Hepatocyte (in vitro differentiated cells): ENCODE results near the gene BLOC1S6. TPM values are rescaled to one million over a fixed set of nuclear protein-coding genes. Genes with fewer than 3 reads are reported as not detected.

Experiments
- DNase-seq: peaks from one replicate; pipeline ENCODE4 v3.0.0-alpha.2; 2016; ENCODE audit warnings: low spot score
- H2AFZ ChIP-seq: fragments of 200-600 bp; sonication (generic); 2 replicates; pipeline ENCODE4 v1.6.0; 2016; ENCODE audit warnings: antibody characterized with exemption, mild to moderate bottlenecking
- H3K27ac ChIP-seq: fragments of 200-600 bp; sonication (generic); 2 replicates; pipeline ENCODE4 v1.5.1; 2016; ENCODE audit warnings: mild to moderate bottlenecking
- H3K27me3 ChIP-seq: fragments of 200-600 bp; sonication (generic); 2 replicates; pipeline ENCODE4 v1.6.1; 2016
- H3K36me3 ChIP-seq: fragments of 200-600 bp; sonication (generic); replicated peaks from 2 replicates; pipeline ENCODE4 v1.5.1; 2016; ENCODE audit warnings: low read depth; ENCODE audit not compliant: insufficient read depth
- H3K4me1 ChIP-seq: fragments of 200-600 bp; sonication (generic); 2 replicates; pipeline ENCODE4 v1.5.1; 2016; ENCODE audit warnings: mild to moderate bottlenecking, moderate library complexity; ENCODE audit not compliant: insufficient read depth
- H3K4me2 ChIP-seq: fragments of 200-600 bp; sonication (generic); 2 replicates; pipeline ENCODE4 v1.6.0; 2016
- H3K4me3 ChIP-seq: fragments of 200-600 bp; sonication (generic); 2 replicates; pipeline ENCODE4 v1.5.1; 2016; ENCODE audit warnings: mild to moderate bottlenecking
- H3K79me2 ChIP-seq: fragments of 200-600 bp; sonication (generic); 2 replicates; pipeline ENCODE4 v1.6.0; 2017; ENCODE audit warnings: mild to moderate bottlenecking
- H3K9me2 ChIP-seq: fragments of 200-600 bp; sonication (generic); replicated peaks from 2 replicates; pipeline ENCODE4 v1.6.0; 2017; ENCODE audit warnings: mild to moderate bottlenecking; ENCODE audit not compliant: insufficient read depth
- H3K9me3 ChIP-seq: fragments of 200-600 bp; sonication (generic); 2 replicates; pipeline ENCODE4 v1.5.1; 2016; ENCODE audit warnings: low read depth, mild to moderate bottlenecking
- H4K20me1 ChIP-seq: fragments of 200-600 bp; sonication (generic); 2 replicates; pipeline ENCODE4 v1.6.0; 2016; ENCODE audit warnings: mild to moderate bottlenecking; ENCODE audit not compliant: insufficient read depth, poor library complexity, severe bottlenecking
- EZH2 ChIP-seq: fragments of 200-600 bp; sonication (generic); IDR thresholded peaks from 2 replicates; pipeline ENCODE4 v1.6.1; 2016; ENCODE audit warnings: antibody characterized with exemption, mild to moderate bottlenecking, borderline replicate concordance
- EZH2phosphoT487 ChIP-seq: fragments of 200-600 bp; sonication (generic); IDR thresholded peaks from one replicate; pipeline ENCODE4 v1.6.1; 2018; ENCODE audit warnings: antibody characterized with exemption, mild to moderate bottlenecking, low read depth, moderate library complexity; ENCODE audit not compliant: unreplicated experiment, severe bottlenecking
- WGBS: methylation state at CpG from one replicate; pipeline ENCODE4 v1.1.6; 2016; ENCODE audit warnings: low lambda C conversion rate; ENCODE audit errors: missing lambda C conversion rate; 5-methylcytosine and 5-hydroxymethylcytosine counted together
- polyA plus RNA-seq: library from polyadenylated mRNA; unstranded; fragments of >200 nt; fragmentation: Nextera tagmentation; extraction: Ambion mirVana; gene quantifications from 2 replicates; pipeline ENCODE4 v1.2.1, GENCODE V29; 2016
- total RNA-seq: library from RNA; depleted of rRNA; stranded (reverse); fragments of >200 nt; gene quantifications from 2 replicates; pipeline ENCODE4 v1.2.3, GENCODE V29; 2014
- TF ChIP-seq, protein P1 (sequence below): fragments of 200-600 bp; sonication (generic); IDR thresholded peaks from 2 replicates; pipeline ENCODE4 v1.5.1; 2016; ENCODE audit warnings: antibody characterized with exemption, mild to moderate bottlenecking; ENCODE audit not compliant: poor library complexity

Gene BLOC1S6, protein sequence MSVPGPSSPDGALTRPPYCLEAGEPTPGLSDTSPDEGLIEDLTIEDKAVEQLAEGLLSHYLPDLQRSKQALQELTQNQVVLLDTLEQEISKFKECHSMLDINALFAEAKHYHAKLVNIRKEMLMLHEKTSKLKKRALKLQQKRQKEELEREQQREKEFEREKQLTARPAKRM
- total RNA-seq (49.3 and 62.3 TPM in 2 replicates), polyA plus RNA-seq (24.7 and 26.5 TPM in 2 replicates)

DNA sequence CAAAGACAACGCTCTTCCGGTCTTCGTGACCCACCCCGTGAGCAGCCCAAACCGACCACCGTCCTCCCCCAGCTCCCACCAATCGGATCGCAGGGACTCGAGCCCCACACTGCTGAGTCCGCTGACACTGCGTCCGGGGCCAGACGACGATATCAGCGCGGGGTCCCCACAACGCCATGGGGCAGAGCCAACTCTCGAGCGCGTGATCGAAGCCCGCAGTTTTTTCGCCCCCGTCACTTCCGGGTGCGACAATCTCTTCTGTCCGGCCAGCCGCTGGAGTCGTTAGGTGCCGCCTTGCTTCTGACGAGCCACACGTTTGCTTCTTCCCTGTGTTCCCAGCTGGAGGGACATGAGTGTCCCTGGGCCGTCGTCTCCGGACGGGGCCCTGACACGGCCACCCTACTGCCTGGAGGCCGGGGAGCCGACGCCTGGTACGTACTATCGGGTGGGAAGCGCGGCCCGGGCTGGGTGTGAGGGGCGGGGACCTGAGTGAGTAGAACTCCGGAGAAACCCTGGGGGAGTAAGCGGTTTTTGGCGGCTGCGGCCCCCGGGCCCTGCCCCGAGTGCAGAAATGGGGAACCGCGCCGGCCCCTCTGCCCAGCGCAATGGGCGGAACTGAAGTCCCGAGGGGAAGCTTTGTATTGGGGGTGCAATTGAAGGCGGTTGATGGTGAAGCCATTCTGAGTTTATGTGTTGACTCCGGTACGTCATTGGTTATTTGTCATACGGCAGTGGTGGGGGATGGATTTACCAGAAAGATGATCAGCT, at the start of gene BLOC1S6:
Gene BLOC1S6, plus strand, starts transcription at position 285 of the 768 bp plus-strand sequence. Its CDS starts 65 bp downstream, at position 350.
- Histone ChIP-seq H3K27me3 (no peaks in the 10 kb centered on the region), H3K4me2 (peak within 1 kb of the TSS; percentile 88)
- WGBS: under 1% methylated on average over 61 of the region's 62 CpGs

DNA sequence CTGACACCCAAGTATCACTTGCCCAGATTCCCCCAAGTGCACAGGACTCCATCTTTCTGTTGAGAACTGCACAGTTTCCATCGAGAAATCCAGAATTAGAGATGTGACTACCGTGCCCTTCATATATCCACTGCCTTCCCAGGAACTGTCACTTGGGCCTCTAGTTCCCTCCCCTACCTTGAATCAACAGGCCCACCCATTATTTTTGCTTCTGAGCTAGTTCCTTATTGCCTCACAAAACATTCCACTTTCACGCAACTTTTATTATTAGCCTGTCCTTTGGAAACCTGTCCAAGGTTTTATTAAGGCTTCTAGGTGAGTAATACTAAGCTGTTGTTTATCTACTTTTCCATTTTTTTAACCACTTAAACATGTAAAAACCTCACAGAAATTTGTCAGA, 47.5 kb upstream of the BLOC1S6 start:
- no peaks in the 10 kb centered on the region for H3K9me3 ChIP-seq
- WGBS: 83% methylated on average over 3 of the region's 3 CpGs
- peak; percentile 34 for DNase-seq
- no peaks in the 10 kb centered on the region for H3K9me2 ChIP-seq
- TF ChIP-seq, protein P1, sequence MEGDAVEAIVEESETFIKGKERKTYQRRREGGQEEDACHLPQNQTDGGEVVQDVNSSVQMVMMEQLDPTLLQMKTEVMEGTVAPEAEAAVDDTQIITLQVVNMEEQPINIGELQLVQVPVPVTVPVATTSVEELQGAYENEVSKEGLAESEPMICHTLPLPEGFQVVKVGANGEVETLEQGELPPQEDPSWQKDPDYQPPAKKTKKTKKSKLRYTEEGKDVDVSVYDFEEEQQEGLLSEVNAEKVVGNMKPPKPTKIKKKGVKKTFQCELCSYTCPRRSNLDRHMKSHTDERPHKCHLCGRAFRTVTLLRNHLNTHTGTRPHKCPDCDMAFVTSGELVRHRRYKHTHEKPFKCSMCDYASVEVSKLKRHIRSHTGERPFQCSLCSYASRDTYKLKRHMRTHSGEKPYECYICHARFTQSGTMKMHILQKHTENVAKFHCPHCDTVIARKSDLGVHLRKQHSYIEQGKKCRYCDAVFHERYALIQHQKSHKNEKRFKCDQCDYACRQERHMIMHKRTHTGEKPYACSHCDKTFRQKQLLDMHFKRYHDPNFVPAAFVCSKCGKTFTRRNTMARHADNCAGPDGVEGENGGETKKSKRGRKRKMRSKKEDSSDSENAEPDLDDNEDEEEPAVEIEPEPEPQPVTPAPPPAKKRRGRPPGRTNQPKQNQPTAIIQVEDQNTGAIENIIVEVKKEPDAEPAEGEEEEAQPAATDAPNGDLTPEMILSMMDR: no peak
- TF ChIP-seq EZH2phosphoT487 (no peak), EZH2 (no peak)
- H3K27me3 ChIP-seq: no peaks in the 10 kb centered on the region
- no peaks in the 10 kb centered on the region for H3K36me3 ChIP-seq
- H3K27ac ChIP-seq: no peak overlapping the region
- no peaks in the 10 kb centered on the region for H3K4me1 ChIP-seq
- H4K20me1 ChIP-seq: no peaks in the 10 kb centered on the region
- H3K4me2 ChIP-seq: no peak overlapping the region
- H3K79me2 ChIP-seq: no peaks in the 10 kb centered on the region
- no peak overlapping the region for H2AFZ ChIP-seq
- H3K4me3 ChIP-seq: no peak overlapping the region

More for the DNA sequence above, at the start of gene BLOC1S6:
- no peaks in the 10 kb centered on the region for H3K9me3 ChIP-seq
- peak within 1 kb of the TSS; percentile 98 for H3K27ac ChIP-seq
- TF ChIP-seq EZH2phosphoT487 (no peak), EZH2 (no peak)
- TF ChIP-seq, protein P1: no peak
- H3K36me3 ChIP-seq: peaks cover 2% of the 10 kb centered on the region
- peak; percentile 95 for DNase-seq
- H2AFZ ChIP-seq: peak within 1 kb of the TSS; percentile 92
- no peaks in the 10 kb centered on the region for H3K9me2 ChIP-seq
- H3K4me1 ChIP-seq: peaks cover 23% of the 10 kb centered on the region
- H3K79me2 ChIP-seq: peaks cover 55% of the 10 kb centered on the region
- H4K20me1 ChIP-seq: no peaks in the 10 kb centered on the region
- H3K4me3 ChIP-seq: peak within 1 kb of the TSS; percentile 84

DNA sequence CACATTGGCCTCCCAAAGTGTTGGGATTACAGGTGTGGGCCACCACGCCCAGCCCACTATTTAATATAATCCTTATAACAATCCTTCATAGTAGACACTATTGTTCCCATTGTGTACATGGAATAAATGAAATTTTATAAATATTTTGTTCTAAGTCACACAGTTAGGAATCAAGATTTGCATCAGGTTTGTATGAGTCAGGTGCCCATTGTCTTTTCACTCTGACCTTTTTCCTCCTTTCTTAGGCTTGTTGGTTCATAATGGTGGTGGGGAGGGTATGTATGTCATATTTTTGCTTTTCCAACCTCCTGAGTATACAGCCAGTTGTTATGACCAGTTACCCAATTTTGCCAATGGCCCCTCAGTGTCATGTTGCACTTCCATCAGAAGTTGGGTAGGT, 46.6 kb upstream of the BLOC1S6 start:
- Histone ChIP-seq H3K79me2 (no peaks in the 10 kb centered on the region), H3K9me3 (no peaks in the 10 kb centered on the region), H3K36me3 (no peaks in the 10 kb centered on the region), H3K4me3 (no peak overlapping the region), H3K9me2 (no peaks in the 10 kb centered on the region), H3K27ac (no peak overlapping the region), H2AFZ (no peak overlapping the region), H3K27me3 (no peaks in the 10 kb centered on the region), H4K20me1 (no peaks in the 10 kb centered on the region), H3K4me1 (no peaks in the 10 kb centered on the region), H3K4me2 (no peak overlapping the region)
- WGBS: 88% methylated on average over 1 of the region's 1 CpG
- no peak for TF ChIP-seq EZH2phosphoT487
- no peak for TF ChIP-seq EZH2
- TF ChIP-seq, protein P1: no peak
- no peak for DNase-seq
